CD8-positive, alpha-beta memory T cell (primary cell): ENCODE measurements around the gene KIAA0232. TPM values are rescaled to one million over a fixed set of nuclear protein-coding genes. Genes with fewer than 3 reads are reported as not detected.
A peak's percentile ranks its signal among the peaks of the same experiment; 100 is the strongest.
"Not testable (repeated sequence)": the region's sequence is repeated elsewhere in the genome, so short reads cannot be mapped to it uniquely, and the experiment has no call there.

Source experiments
- CTCF ChIA-PET: fragments of 350-600 bp; sonication (Branson Sonifier 250); formaldehyde crosslinking; loops from one replicate; lab custom pipeline; 2021; ENCODE audit warnings: antibody characterized with exemption; lab: Charles Lee
- POLR2A ChIA-PET: fragments of 350-600 bp; sonication (Branson Sonifier 250); formaldehyde crosslinking; loops from one replicate; lab custom pipeline; 2021; ENCODE audit warnings: antibody characterized with exemption; lab: Charles Lee
- DNase-seq, 5 donors: peaks; one replicate each; pipeline versions ENCODE4 v3.0.0 to v3.0.0-alpha.2; 2020 to 2022; ENCODE audit warnings: mixed read lengths in 1 of 5
- H3K27ac ChIP-seq: one replicate; pipeline ENCODE4 v1.7.0; 2013; ENCODE audit warnings: low read depth, mild to moderate bottlenecking, low read length, moderate library complexity
- H3K27me3 ChIP-seq: 2 replicates; pipeline ENCODE4 v1.7.0; 2013; ENCODE audit warnings: low read length, mild to moderate bottlenecking; ENCODE audit not compliant: insufficient read depth, poor library complexity, severe bottlenecking
- H3K36me3 ChIP-seq: 2 replicates; pipeline ENCODE4 v1.7.0; 2013; ENCODE audit warnings: mild to moderate bottlenecking, low read length, moderate library complexity; ENCODE audit not compliant: insufficient read depth
- H3K4me1 ChIP-seq: 2 replicates; pipeline ENCODE4 v1.7.0; 2013; ENCODE audit warnings: mild to moderate bottlenecking, low read length, moderate library complexity; ENCODE audit not compliant: insufficient read depth
- H3K4me3 ChIP-seq: 2 replicates; pipeline ENCODE4 v1.7.0; 2013; ENCODE audit warnings: mild to moderate bottlenecking, low read length
- H3K9me3 ChIP-seq: 2 replicates; pipeline ENCODE4 v1.7.0; 2013; ENCODE audit warnings: mild to moderate bottlenecking, low read length
- H3K27ac Mint-ChIP-seq, 8 donors: one replicate each; pipeline ENCODE4 v1.8.0; 2020 to 2021; ENCODE audit warnings: mixed read lengths in 8 of 8, mild to moderate bottlenecking in 6 of 8, inconsistent platforms in 3 of 8, moderate library complexity in 3 of 8
- H3K27me3 Mint-ChIP-seq, 2 donors: one replicate each; pipeline ENCODE4 v1.8.0; 2020 to 2021; ENCODE audit warnings: mixed read lengths in 2 of 2, mild to moderate bottlenecking in 1 of 2, moderate library complexity in 1 of 2
- H3K36me3 Mint-ChIP-seq, 3 donors: one replicate each; pipeline ENCODE4 v1.8.0; 2020 to 2021; ENCODE audit warnings: mixed read lengths in 3 of 3, inconsistent platforms in 1 of 3, mild to moderate bottlenecking in 1 of 3
- H3K4me1 Mint-ChIP-seq, 3 donors: one replicate each; pipeline ENCODE4 v1.8.0; 2020 to 2021; ENCODE audit warnings: mixed read lengths in 3 of 3, inconsistent platforms in 1 of 3, mild to moderate bottlenecking in 1 of 3
- H3K4me3 Mint-ChIP-seq, 7 donors: one replicate each; pipeline ENCODE4 v1.8.0; 2020 to 2021; ENCODE audit warnings: mixed read lengths in 7 of 7, mild to moderate bottlenecking in 6 of 7, moderate library complexity in 4 of 7, inconsistent platforms in 2 of 7
- H3K9me3 Mint-ChIP-seq, 5 donors: one replicate each; pipeline ENCODE4 v1.8.0; 2020 to 2022; ENCODE audit warnings: mixed read lengths in 5 of 5, mild to moderate bottlenecking in 3 of 5, moderate library complexity in 2 of 5, inconsistent platforms in 1 of 5
- polyA plus RNA-seq: library from polyadenylated mRNA; unstranded; fragments of 300-500 nt; fragmentation: Illumina TruSeq; gene quantifications from one replicate; pipeline ENCODE4 v1.2.3, GENCODE V29; 2021
- total RNA-seq, 2 experiments: library from RNA; stranded (reverse); gene quantifications; one replicate each; pipeline ENCODE4 v1.2.3, GENCODE V29; 2021

KIAA0232 gene
- total and polyA plus RNA-seq, 3 experiments from 2014 or later: 13.6 to 16.4 (median 16.0) TPM

DNA sequence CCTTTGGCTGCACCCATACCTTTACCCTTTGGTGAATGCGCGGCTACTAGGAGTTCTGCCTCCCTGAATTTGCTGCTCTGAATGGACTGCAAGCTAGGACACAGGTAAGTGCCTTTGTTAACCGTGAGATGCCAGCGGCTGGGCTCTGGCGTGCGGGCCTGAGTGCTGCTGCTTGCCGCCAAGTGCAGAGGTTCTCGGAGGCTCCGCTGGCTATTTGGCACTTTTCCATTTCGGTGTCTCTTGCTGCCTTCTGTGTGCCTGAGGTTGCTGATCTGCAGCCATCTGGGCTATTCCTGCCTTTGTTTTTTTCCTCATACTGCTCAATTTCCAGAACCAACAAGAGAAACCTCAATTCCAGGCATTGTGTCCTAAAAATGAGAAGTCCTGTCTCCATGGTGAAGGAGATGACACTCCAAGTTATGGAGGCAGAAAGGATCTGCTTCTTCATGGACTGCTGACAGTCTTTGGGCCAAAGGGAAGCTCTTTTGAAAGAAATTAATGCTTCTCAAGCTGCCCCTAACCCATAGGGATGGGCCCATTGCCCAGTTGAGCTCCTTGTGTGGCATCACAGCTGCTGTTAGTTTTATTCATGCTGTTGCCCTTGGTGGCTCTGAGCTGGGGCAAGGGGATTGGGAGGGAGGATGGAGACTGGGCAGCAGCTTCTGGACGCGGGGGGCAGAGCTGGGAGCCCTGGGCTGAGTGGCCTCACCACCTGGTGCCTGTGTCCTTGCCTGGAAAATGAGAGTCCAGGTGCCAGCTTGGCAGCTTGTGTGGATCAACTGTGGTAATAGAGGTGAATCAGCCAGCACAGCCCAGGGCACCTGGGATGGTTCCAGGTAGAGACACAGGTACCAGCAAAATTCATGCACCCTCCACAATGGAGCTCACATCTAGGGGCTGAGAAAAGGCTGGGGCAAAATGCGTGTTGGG, 123.3 kb downstream of the KIAA0232 start:
- Mint-ChIP-seq H3K4me1 (peaks cover 23 to 34% (median 30%) of the 10 kb centered on the region in 3 donors), H3K4me3 (peak overlapping the region in 1 of 7 donors; percentile 15), H3K27me3 (no peaks in the 10 kb centered on the region), H3K9me3 (no peaks in the 10 kb centered on the region), H3K27ac (peak overlapping the region in 1 of 8 donors; percentile 11), H3K36me3 (peaks cover 0 to 4% (median 0%) of the 10 kb centered on the region in 3 donors)
- Histone ChIP-seq H3K27ac (no peak overlapping the region), H3K27me3 (no peaks in the 10 kb centered on the region), H3K4me1 (peaks cover 31% of the 10 kb centered on the region), H3K36me3 (no peaks in the 10 kb centered on the region), H3K4me3 (no peak overlapping the region), H3K9me3 (no peaks in the 10 kb centered on the region)
- POLR2A ChIA-PET: interaction anchor here (0.6 kb wide), 1 partner anchor 53 kb away, joined by 3 read pairs; no protein-coding TSS in a partner anchor
- CTCF ChIA-PET: interaction anchor here (0.8 to 3.4 kb wide), 6 partner anchors 20 to 165 kb away, joined by 3 to 9 read pairs (median 3); no protein-coding TSS in a partner anchor
- peak in 1 of 5 donors; percentile 17 for DNase-seq

- H3K27me3 Mint-ChIP-seq, H3K4me3 ChIP-seq, H3K36me3 Mint-ChIP-seq, H3K27ac Mint-ChIP-seq, H3K9me3 Mint-ChIP-seq, DNase-seq, H3K9me3 ChIP-seq, H3K27me3 ChIP-seq, H3K4me3 Mint-ChIP-seq, H3K27ac ChIP-seq, H3K36me3 ChIP-seq: not testable (repeated sequence)
- POLR2A ChIA-PET: interaction anchor here (0.6 kb wide), 1 partner anchor 52 kb away, joined by 3 read pairs; no protein-coding TSS in a partner anchor
- peaks cover 29 to 37% (median 36%) of the 10 kb centered on the region in 3 donors for H3K4me1 Mint-ChIP-seq
- CTCF ChIA-PET: interaction anchor here (1.1 to 3.4 kb wide), 5 partner anchors 20 to 165 kb away, joined by 3 to 9 read pairs (median 3); no protein-coding TSS in a partner anchor
- peaks cover 36% of the 10 kb centered on the region for H3K4me1 ChIP-seq
Measured at GRCh38 chr4:6906486-6906885, 124.0 kb downstream of the KIAA0232 start.

DNA sequence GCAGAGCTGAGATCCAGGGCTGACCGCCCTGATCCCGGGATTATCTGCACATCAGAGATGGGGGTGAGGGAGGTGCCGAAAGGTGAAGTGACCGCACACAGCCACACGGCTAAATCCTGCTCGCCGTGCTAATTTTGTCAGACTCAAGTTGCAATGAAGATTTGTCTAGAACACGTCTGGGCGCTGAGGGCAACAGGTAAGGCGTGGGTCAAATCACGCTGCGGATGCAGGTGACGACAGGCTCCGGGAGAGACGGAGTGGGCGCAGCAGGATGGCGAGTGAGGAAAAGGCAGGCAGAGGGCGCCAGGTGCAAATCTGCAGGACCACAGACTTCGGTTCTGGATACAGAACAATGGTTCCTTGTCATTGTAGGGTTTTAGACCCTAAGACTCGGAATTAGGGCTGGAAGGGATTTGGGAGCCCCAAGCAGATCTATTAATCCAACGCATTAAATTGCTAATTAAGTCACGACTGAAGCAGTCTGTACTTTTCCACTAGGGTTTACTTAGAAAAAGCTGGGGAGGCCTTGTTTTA, 125.2 kb downstream of the KIAA0232 start:
- Histone ChIP-seq H3K27ac (no peak overlapping the region), H3K4me3 (no peak overlapping the region), H3K4me1 (peaks cover 45% of the 10 kb centered on the region), H3K36me3 (no peaks in the 10 kb centered on the region), H3K9me3 (no peaks in the 10 kb centered on the region), H3K27me3 (no peaks in the 10 kb centered on the region)
- H3K36me3 Mint-ChIP-seq: peaks cover 0 to 4% (median 0%) of the 10 kb centered on the region in 3 donors
- no peaks in the 10 kb centered on the region for H3K27me3 Mint-ChIP-seq
- CTCF ChIA-PET: interaction anchor here (1.3 to 3.4 kb wide), 8 partner anchors 9 to 162 kb away, joined by 3 to 15 read pairs (median 4); no protein-coding TSS in a partner anchor
- POLR2A ChIA-PET: interaction anchor here (2.1 to 2.3 kb wide), 2 partner anchors 9 to 10 kb away, joined by 8 to 34 read pairs; no protein-coding TSS in a partner anchor
- H3K4me3 Mint-ChIP-seq: peak overlapping the region in 6 of 7 donors; percentile 30 to 94 (median 56)
- DNase-seq: no peak
- H3K4me1 Mint-ChIP-seq: peaks cover 35 to 48% (median 47%) of the 10 kb centered on the region in 3 donors
- peak overlapping the region in 2 of 8 donors; percentile 60 to 79 for H3K27ac Mint-ChIP-seq
- H3K9me3 Mint-ChIP-seq: no peaks in the 10 kb centered on the region

DNA sequence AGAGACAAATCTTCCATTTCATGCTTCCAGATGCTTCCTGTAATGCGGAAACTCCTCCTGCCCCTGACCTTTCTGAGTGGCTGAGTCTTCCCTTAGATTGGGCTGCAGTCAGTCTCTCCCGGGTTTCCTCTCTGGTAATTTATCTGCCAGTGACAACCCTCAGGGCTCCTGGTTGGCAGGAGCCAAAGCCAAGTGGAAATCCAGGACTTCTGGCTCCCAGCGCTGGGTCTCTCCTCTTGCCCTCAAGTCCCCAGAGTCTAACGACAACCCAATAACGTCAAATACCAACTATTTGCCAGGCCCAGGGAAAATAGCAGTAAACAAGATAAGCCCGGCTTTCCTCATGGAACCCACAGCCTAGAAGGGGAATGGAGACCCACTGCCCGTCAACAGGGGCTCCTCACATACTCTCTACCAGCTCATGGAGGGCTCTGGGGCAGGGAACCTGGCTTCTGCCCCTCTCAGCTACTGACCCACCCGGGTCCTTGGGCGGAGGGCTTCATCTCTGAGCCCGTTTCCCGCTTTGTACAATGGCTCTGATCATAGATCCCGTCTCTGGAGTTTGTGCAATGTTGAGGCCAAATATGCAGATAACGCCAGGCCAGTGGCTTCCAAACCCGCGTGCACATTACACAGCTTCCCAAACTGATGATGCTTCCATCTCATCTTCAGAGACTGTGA, 126.0 kb downstream of the KIAA0232 start:
- H3K27ac ChIP-seq: peak overlapping the region; percentile 77
- peak overlapping the region; percentile 89 to 94 (median 90) for H3K4me3 Mint-ChIP-seq
- no peaks in the 10 kb centered on the region for H3K27me3 ChIP-seq
- no peaks in the 10 kb centered on the region for H3K27me3 Mint-ChIP-seq
- H3K27ac Mint-ChIP-seq: peak overlapping the region; percentile 62 to 95 (median 91)
- ChIA-PET CTCF (interaction anchor here (0.6 to 2.5 kb wide), 21 partner anchors 8 to 267 kb away, joined by 3 to 15 read pairs (median 4); partner anchors contain the start of genes GRPEL1 and TADA2B), POLR2A (interaction anchor here (1.0 to 2.9 kb wide), 13 partner anchors 9 to 268 kb away, joined by 3 to 34 read pairs (median 7); partner anchors contain the start of genes GRPEL1, MRFAP1 and TADA2B)
- no peak for DNase-seq
- H3K4me1 Mint-ChIP-seq: peaks cover 41 to 57% (median 51%) of the 10 kb centered on the region in 3 donors
- H3K36me3 ChIP-seq: no peaks in the 10 kb centered on the region
- no peaks in the 10 kb centered on the region for H3K9me3 ChIP-seq
- peaks cover 52% of the 10 kb centered on the region for H3K4me1 ChIP-seq
- peaks cover 0 to 4% (median 0%) of the 10 kb centered on the region in 3 donors for H3K36me3 Mint-ChIP-seq
- H3K4me3 ChIP-seq: peak overlapping the region; percentile 64
- H3K9me3 Mint-ChIP-seq: no peaks in the 10 kb centered on the region

DNA sequence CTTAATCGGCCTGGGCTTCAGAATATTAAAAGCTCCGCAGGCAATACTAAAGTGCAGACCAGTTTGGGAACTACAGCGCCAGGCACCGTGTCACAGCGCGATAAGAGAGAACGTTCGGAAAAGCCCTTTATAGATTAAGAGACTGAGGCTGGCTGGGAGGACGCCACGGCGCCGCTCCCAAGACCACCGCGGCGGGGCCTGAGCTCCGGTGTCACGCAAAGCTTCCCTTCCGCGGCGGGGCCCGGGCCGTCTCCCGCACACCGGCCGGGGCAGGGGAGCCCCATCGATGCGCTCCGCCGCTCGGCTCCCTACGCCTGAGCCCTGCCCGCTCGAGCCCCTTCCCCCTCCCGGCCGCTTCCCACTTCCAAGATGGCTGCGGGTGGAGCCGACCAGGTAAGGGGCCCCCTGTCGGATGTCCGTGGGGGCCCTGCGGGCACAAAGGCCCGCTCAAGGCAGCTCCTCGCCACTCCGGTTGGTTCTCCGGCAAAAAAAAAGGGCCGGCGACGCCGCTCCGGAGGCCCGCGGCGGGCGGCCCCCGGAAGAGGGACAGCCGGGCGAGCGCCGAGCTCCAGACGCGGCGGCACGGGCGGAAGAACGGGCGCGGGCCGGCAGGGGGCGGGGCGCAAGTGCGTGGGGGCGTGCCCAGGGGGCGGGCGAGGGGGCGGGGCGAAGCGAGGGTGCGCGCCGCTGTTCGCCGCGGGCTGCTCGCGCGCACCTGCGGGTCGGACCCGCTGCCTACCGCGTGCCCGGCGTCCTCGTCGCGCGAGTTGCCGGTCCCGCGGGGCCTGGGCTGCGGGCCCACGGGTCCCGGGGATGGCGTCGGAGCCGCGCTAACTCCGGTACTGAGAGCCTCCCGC, 126.8 kb downstream of the KIAA0232 start, which contains the start of gene TBC1D14:
TSS of gene TBC1D14 (plus strand) at position 714 of the 857 bp plus-strand sequence. CDS start 13,564 bp downstream, outside the sequence.
- Mint-ChIP-seq H3K4me1 (peaks cover 42 to 61% (median 49%) of the 10 kb centered on the region in 3 donors), H3K27me3 (no peaks in the 10 kb centered on the region), H3K4me3 (peak within 1 kb of the TSS; percentile 89 to 96 (median 92)), H3K9me3 (no peaks in the 10 kb centered on the region), H3K36me3 (peaks cover 0 to 4% (median 0%) of the 10 kb centered on the region in 3 donors), H3K27ac (peak within 1 kb of the TSS; percentile 86 to 97 (median 92))
- H3K4me3 ChIP-seq: peak within 1 kb of the TSS; percentile 64
- peaks cover 50% of the 10 kb centered on the region for H3K4me1 ChIP-seq
- H3K9me3 ChIP-seq: no peaks in the 10 kb centered on the region
- H3K36me3 ChIP-seq: no peaks in the 10 kb centered on the region
- ChIA-PET CTCF (interaction anchor here (0.6 to 2.5 kb wide), 22 partner anchors 8 to 268 kb away, joined by 3 to 15 read pairs (median 4); partner anchors contain the start of genes GRPEL1 and TADA2B), POLR2A (interaction anchor here (0.6 to 2.9 kb wide), 19 partner anchors 9 to 269 kb away, joined by 3 to 34 read pairs (median 6); partner anchors contain the start of genes GRPEL1, KIAA0232, MRFAP1 and MRFAP1L1)
- peak; percentile 77 to 91 (median 86) for DNase-seq
- no peaks in the 10 kb centered on the region for H3K27me3 ChIP-seq
- H3K27ac ChIP-seq: peak within 1 kb of the TSS; percentile 77

GRCh38 chr4:6909970-6910339, 127.4 kb downstream of the KIAA0232 start:
- ChIA-PET CTCF (interaction anchor here (0.8 to 2.5 kb wide), 12 partner anchors 11 to 235 kb away, joined by 3 to 15 read pairs (median 5); partner anchors contain the start of gene TADA2B), POLR2A (interaction anchor here (0.5 to 2.9 kb wide), 17 partner anchors 8 to 269 kb away, joined by 3 to 34 read pairs (median 6); partner anchors contain the start of genes GRPEL1, KIAA0232, MRFAP1 and MRFAP1L1)
- Histone ChIP-seq H3K27me3 (no peaks in the 10 kb centered on the region), H3K9me3 (no peaks in the 10 kb centered on the region), H3K27ac (peak overlapping the region; percentile 77), H3K4me3 (peak overlapping the region; percentile 56), H3K36me3 (no peaks in the 10 kb centered on the region), H3K4me1 (peaks cover 46% of the 10 kb centered on the region)
- Mint-ChIP-seq H3K4me3 (peak overlapping the region; percentile 86 to 96 (median 90)), H3K27me3 (no peaks in the 10 kb centered on the region), H3K4me1 (peaks cover 43 to 63% (median 47%) of the 10 kb centered on the region in 3 donors), H3K9me3 (no peaks in the 10 kb centered on the region), H3K36me3 (peaks cover 0 to 4% (median 0%) of the 10 kb centered on the region in 3 donors), H3K27ac (peak overlapping the region in 5 of 8 donors; percentile 78 to 94 (median 87))
- no peak for DNase-seq
